CD4-positive, alpha-beta T cell treated with Interleukin-4 for 1 hour (primary cell): ENCODE data around the gene ADGRD1.

Source experiments
- DNase-seq, 2 donors: peaks; one replicate each; pipeline ENCODE4 v3.0.0-alpha.2; 2020 to 2022

ADGRD1 gene

DNA sequence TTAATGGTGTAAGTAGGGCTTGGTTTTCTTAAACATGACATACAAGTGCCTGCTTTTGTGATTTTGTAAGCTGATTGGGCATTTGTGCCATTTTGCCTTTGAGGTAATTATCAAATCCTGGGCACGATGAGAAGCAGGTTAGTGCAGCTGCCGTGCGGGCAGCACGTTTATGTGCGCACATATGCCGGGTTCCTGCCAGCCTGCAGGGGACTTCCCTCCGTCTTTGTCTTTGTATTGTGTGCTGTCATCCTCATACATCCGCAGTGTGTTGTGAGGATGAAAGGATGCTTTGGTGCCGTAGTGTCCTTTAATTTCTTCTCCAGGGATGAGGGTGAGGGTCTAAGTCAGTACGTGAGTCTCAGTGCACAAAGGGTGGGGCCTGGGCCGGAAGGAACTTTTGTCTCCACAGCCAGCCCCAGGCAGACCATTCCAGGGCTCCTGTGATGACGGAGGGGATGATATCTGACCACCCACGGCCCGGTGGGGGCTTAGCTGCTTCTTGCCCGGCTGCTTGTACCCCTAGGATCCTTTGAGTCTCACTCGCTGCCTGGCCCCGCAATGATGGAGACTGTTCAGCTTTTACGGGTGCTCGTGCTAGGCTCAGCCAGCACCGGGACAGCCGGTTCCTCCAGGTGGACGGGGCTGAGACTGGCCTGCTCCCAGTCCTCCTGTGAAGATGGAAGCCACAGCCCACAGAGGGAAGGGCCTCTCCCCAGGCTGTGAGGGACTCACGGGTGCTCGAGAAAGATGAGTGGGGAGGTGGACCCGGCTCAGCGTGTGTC is 54.6 kb downstream of the ADGRD1 start:
- no peak for DNase-seq

- DNase-seq: no peak
Measured at GRCh38 chr12:131008913-131009270, 55.2 kb downstream of the ADGRD1 start.

DNA sequence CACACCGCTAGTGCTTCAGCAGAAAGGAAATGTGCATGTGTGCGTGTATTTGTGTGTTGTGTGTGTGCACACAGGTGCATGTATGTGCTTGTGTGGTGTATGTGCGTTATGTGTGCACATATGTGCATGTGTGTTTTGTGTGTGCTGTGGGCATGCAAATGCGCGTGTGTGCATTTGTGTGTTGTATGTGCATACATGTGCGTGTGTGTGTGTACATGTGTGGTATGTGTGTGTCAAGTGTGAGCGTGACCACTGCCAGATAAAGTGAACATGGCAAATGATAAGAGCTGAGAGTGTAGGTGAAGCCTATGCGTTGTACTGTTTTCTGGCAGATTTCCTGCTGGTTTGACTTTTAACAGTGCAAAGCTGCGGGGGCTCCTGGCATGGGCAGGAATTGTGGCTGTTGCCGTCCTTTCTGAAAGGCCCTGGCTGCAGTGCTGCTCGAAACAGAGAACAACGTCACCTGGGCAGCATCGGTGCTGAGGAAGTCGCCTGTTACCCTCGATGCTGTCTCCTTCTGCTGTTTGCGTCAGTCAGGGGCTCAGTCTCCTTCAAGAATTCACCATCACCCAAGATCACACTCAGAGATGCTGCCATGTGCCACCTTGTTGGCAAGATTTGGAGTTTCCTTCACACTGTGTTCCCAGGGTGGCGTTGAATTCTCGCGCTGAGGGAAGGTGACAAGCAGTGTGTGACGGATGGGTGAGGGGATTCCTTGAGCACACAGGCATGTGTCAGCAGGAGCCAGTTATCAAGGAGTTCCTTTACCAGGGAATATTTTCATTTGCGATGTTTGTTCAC is 56.1 kb downstream of the ADGRD1 start:
- no peak for DNase-seq

- no peak for DNase-seq
Measured at GRCh38 chr12:131010396-131011131, 56.9 kb downstream of the ADGRD1 start.

DNA sequence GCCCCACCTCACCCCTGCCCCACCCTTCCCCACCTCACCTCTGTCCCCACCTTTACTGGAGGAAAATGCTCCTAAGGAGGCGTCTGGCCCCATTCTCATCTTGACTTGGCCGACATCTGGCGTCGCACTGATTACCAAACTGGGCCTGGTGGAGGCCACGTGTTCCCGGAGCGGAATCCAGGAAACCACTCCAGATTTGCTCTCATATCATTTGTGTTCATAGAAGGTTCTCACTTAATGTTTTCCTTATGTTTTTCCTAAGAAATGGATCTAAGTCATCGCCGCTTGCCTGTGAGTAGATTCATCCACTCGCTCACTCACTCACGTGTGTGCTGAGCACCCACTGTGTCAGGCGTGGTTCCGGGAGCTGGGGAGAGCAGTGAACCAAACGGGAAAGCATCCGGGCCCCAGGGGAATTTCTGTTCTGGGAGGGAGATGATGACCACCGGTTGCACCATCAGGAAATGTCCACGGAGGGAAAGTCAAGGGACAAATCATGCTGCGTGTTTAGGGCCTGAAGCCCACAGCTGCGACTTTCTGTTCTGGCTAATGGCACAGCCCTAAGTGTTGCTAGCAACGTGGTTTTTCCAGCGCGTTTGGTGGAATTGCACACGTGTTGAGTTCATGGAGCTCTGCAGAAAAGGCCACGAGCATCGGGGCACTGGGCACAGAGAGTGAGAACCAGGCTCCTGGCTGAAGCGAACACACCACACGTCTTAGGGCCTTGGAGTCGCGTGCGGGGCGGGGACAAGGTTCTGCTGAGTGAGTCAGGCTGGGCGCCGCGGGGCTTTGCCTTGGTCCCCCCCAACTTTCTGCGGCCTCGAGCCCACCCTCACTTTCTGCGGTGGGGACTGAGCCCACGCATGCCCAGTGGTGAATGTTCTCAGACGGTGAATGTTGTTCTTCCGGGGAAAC is 57.7 kb downstream of the ADGRD1 start:
- DNase-seq: no peak

DNA sequence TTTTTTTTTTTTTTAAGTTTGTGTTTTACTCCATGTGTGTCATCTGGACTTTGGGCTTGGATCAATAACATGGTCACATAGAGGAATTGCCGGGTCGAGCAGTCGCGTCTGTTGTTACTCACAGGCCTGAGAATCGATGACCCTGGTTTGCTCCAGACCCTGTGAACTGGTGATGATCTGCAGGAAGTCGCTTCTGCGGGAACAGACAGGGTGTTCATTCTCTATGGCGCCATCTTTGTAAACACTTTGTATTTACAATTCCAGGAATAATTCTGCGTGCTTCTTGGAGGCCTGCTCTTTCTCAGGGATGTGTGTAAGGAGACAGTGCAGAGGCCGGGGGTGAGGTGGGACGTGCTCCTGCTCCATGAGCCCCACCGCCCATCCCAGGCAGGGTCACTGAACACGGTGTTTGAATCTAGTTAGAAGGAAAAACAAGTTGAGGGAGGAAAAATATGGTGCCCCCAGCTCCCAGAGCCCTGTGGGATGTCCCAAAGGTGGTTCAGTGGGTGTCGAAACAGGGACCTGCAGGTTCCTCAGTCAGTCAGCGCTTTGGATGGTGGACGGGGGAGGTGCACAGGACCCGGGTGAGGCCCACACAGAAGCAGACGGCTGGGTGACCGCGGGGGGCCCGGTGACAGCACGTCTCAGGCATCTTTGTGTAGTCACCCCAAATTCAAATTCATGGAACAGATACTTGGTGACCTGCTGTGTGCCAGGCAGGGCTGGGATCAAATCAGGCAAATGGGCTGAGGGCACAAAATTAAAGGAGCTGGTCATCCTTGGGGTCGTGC is 58.8 kb downstream of the ADGRD1 start:
- DNase-seq: no peak

GRCh38 chr12:131013118-131013517 is 59.4 kb downstream of the ADGRD1 start:
- DNase-seq: no peak

- DNase-seq: no peak
Measured at GRCh38 chr12:131014343-131014742, 60.6 kb downstream of the ADGRD1 start.

- no peak for DNase-seq
Measured at GRCh38 chr12:131015581-131016337, 62.1 kb downstream of the ADGRD1 start.

- DNase-seq: no peak
Measured at GRCh38 chr12:131017477-131017991, 63.8 kb downstream of the ADGRD1 start.

- DNase-seq: no peak
Measured at GRCh38 chr12:131018019-131018620, 64.4 kb downstream of the ADGRD1 start.

- no peak for DNase-seq
Measured at GRCh38 chr12:131018808-131019397, 65.2 kb downstream of the ADGRD1 start.

DNA sequence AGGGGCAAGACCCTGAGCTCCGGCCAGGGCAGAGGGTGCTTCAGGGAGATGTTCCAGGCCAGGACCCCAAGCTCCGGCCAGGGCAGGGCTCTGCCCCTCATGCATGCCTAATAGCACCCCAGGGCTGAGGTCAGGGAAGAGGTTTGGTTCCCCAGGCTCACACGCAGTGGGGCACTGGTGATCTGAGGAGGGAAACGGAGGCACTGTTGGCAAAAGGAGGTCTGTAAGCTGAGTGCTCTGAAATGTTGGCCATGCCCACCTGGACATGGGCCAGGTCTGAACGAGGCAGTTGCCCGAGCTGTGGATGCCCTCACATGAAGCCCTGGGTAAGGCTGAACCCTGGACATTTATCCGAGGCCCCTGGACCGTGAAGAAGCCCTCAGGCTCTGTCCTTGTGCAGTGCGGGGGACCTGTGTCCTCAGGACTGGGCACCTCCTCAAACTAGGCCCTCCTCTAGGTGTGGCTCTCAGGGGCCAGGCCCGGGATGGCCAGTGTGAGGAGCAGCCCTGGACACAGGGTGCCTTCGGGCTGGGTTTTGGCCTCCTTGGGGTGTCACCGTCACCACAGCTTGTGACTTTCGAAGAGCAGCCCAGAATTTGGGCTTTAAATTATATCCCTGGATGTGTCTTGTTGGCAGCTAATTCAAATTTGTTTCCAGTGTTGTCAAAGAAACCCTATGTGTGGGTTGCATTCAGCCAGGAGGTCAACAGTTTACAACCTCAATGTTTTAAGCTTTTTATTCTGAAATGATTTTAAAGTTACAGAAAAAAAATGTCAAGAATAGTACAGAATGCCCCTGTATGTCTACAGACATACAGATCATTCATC is 66.8 kb downstream of the ADGRD1 start:
- no peak for DNase-seq

GRCh38 chr12:131021154-131021541 is 67.4 kb downstream of the ADGRD1 start:
- DNase-seq: no peak

- no peak for DNase-seq
Measured at GRCh38 chr12:131024026-131024425, 70.3 kb downstream of the ADGRD1 start.

GRCh38 chr12:131024721-131025120 is 71.0 kb downstream of the ADGRD1 start:
- no peak for DNase-seq

DNA sequence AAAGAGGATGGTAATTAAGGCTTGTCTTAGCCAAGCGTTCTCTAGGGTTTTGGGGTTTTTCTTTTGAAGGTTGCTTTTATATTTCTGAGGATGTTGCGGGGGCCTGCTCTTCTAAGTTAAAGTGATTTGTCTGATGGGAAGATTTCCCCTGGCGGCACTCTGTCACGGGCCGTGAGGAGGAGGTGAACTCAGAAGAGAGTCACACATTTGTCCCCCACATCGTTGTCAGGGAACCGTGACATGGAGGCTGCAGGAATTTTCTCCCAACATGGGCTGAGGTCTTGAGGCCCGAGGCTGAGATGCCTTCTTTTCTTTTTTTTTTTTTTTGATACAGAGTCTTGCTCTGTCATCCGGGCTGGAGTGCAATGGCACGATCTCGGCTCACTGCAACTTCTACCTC is 71.5 kb downstream of the ADGRD1 start:
- DNase-seq: no peak

DNA sequence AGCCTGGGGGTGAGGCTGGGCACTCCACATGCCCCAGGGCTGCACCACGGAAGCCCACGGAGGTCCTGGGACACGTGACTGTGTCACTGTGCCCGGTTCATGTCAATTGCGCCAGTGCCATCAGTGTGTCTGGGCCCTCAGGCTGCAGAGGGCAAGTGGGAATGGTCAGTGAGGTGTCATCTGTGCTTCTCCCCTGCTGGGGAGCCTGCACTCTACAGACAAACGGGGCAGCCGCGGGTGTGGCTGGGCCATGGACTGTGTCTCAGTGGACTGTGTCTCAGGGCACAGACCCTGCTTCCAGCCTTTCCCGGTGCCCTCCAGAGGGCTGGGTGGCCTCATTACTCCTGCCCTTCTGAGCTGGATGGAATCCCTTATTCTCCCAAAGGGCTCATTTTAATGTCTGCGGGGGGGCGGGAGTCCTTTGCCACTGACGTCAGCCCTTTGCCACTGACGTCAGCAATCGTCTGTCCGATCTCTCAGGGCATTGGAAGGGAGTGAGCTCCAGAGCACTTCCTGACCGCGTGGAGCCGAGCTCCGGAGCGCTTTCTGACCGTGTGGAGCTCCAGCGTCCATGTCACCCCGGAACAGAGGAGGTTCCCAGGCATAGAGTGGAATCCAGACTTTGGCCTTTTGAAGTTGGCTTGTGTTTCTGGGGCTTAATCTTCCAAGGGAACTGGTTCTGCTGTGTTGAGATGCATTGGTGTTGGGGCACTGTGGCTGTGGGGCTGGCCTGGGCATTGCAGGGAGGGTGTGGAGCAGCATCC is 72.4 kb downstream of the ADGRD1 start:
- DNase-seq: no peak
